GM12801 (cell line): ENCODE results near the gene C1GALT1.

Experiments used
- TF ChIP-seq, protein P1 (sequence below): IDR thresholded peaks from one replicate; pipeline ENCODE4 v1.5.1; 2011; ENCODE audit warnings: control low read depth; ENCODE audit not compliant: insufficient read length; ENCODE audit errors: extremely low read depth

C1GALT1 gene

DNA sequence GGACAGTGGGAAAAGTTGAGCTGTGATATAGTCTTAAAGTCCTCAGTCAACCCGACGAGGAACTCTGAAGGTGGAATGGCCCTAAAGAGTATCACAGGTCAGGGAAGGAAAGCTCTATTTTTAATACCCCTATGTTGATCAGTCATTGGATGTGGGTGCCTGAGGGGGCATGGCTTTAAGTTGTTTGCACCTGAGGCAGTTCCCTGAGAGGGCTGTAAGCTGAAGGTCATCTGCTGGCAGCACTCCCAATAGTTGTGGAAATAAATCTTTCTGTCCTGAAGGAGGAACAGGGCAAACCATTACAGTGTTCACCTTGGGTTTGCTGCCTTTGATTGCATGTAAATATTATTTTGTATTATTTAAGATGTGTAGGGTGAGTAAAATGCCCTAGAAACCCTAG lies 17.8 kb upstream of the C1GALT1 start:
- TF ChIP-seq, protein P1, sequence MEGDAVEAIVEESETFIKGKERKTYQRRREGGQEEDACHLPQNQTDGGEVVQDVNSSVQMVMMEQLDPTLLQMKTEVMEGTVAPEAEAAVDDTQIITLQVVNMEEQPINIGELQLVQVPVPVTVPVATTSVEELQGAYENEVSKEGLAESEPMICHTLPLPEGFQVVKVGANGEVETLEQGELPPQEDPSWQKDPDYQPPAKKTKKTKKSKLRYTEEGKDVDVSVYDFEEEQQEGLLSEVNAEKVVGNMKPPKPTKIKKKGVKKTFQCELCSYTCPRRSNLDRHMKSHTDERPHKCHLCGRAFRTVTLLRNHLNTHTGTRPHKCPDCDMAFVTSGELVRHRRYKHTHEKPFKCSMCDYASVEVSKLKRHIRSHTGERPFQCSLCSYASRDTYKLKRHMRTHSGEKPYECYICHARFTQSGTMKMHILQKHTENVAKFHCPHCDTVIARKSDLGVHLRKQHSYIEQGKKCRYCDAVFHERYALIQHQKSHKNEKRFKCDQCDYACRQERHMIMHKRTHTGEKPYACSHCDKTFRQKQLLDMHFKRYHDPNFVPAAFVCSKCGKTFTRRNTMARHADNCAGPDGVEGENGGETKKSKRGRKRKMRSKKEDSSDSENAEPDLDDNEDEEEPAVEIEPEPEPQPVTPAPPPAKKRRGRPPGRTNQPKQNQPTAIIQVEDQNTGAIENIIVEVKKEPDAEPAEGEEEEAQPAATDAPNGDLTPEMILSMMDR: no peak

DNA sequence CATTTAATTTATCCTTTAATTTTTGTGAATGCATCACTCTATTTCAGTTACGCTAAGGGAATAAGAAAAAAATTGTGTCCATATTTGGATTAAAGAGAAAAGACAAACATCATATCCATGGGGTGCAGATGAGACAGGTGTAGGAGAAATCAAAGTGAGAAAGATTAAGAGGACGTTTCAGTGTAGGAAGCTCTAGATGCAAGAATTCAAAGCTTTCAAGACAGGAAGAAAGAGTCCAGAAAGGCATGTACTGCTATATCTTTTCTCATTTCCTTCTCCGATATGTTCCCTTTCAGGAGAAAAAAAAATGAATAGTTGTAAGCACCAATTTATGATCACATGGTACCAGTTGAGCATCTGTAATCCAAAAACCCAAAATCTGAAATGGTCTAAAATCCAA lies 17.0 kb upstream of the C1GALT1 start:
- TF ChIP-seq, protein P1: no peak

GRCh38 chr7:7166318-7166717 lies 16.0 kb upstream of the C1GALT1 start:
- TF ChIP-seq, protein P1: no peak

GRCh38 chr7:7169296-7169695 lies 13.0 kb upstream of the C1GALT1 start:
- TF ChIP-seq, protein P1: no peak

DNA sequence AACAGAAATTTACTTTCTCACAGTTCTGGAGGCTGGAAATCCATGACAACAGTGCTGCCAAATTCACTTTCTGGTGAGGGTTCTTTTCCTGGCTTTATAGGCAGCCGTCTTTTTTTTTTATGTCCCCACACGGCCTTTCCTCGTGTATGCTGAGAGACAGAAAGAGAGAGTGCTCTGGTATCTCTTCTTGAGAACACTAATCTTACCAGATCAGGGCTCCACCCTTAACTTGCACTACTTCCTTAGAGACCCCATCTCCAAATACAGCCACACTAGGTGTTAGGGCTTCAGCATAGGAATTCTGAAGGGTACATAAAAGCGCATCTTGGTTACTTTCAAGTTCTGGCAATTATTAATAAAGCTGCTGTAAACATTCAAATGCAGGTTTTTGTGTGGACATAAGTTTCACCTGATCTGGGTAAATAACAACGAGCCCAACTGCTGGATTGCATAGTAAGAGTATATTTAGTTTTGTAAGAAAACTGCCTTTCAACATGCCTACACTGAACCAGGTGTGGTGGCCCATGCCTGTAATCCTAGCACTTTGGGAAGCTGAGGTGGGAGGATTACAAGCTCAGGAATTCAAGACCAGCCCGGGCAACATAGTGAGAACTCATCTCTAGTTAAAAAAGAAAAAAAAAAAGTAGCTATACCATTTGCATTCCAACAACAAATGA lies 8.2 kb upstream of the C1GALT1 start:
- TF ChIP-seq, protein P1: no peak

DNA sequence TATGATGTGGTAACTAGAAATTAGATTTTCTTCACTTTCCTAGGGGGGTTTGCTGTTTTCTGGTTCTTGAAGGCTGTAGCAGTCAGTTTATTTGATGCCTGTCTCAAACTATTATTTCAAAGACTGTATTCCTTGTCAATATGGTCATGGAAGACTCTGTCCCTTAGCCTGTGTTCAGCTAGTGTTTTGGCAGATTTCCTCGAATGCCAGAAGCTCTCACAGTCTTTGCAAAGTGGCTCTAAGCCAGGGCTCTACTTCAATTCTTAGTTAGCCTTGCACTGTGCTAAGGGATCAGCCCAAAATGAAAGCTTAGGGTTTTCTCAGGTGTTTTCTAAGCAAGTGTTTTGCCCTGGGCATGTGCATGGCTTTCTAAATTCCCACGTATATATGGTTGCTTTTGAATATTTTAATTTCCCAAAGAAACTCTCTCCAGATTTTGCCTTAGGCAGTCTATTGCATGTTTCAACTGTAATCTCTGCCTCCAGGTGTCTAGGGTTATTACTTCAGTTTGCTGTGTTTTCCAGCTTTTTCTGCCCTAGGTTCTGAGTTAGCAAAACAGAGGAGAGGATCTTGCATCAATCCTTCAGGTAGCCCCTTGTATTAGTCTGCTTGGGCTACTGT lies 7.2 kb upstream of the C1GALT1 start:
- TF ChIP-seq, protein P1: no peak

DNA sequence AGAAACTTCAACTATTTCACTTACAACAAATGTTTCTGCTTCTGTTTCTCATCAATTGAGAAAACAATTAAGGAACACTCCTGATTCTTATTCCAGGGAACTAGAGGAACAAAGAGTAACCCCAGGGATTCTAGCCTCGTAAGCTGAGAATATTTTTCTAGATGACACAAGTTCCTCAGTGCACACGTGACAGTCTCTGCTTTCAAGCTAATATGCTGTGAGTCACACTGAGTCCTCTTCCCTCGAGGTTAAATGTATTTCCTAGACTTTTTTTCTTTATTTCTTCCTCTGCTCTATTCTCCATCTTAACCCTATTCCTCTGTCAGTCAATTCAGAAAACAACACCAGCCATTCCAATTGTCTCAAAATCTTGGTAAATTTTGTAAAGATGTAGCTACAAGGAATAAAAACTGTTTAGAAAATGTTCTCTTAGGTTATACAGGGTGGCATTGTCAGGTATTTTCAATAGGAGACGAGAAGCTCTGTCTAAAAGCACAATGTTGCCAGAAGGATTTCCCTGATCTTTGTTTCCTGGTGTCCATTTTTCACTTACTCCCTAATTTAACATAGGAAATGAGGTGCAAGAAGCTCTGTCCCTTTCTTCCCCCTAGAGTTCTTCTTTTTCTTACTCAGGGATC lies 5.8 kb upstream of the C1GALT1 start:
- TF ChIP-seq, protein P1: no peak
